Kidney epithelial cell (primary cell): ENCODE results near the gene BRD1. TPM values are rescaled to one million over a fixed set of nuclear protein-coding genes. Genes with fewer than 3 reads are reported as not detected.

ENCODE experiments used
- DNase-seq: peaks from one replicate; pipeline ENCODE4 v3.0.0-alpha.2; 2010; ENCODE audit warnings: low read depth
- H3K27me3 ChIP-seq: 2 replicates; pipeline ENCODE4 v1.6.0; 2011; ENCODE audit warnings: low read length; ENCODE audit not compliant: control insufficient read depth, insufficient read depth
- H3K36me3 ChIP-seq: 2 replicates; pipeline ENCODE4 v1.5.1; 2011; ENCODE audit warnings: low read length; ENCODE audit not compliant: control insufficient read depth, insufficient read depth
- H3K4me3 ChIP-seq: 2 replicates; pipeline ENCODE4 v1.5.1; 2011; ENCODE audit warnings: low read depth, mild to moderate bottlenecking, control low read depth, low read length
- total RNA-seq: library from RNA; depleted of rRNA; stranded (reverse); fragments of >200 nt; gene quantifications from 2 replicates; pipeline ENCODE4 v1.2.3, GENCODE V29; 2015
- TF ChIP-seq, protein P1 (sequence below): IDR thresholded peaks from 2 replicates; pipeline ENCODE4 v1.5.1; 2011; ENCODE audit warnings: mild to moderate bottlenecking, moderate library complexity, low read length, control low read depth, inconsistent platforms; ENCODE audit not compliant: insufficient read depth, poor library complexity, severe bottlenecking

BRD1 gene
- total RNA-seq, 1 donor from 2014 or later = 37.2 TPM

DNA sequence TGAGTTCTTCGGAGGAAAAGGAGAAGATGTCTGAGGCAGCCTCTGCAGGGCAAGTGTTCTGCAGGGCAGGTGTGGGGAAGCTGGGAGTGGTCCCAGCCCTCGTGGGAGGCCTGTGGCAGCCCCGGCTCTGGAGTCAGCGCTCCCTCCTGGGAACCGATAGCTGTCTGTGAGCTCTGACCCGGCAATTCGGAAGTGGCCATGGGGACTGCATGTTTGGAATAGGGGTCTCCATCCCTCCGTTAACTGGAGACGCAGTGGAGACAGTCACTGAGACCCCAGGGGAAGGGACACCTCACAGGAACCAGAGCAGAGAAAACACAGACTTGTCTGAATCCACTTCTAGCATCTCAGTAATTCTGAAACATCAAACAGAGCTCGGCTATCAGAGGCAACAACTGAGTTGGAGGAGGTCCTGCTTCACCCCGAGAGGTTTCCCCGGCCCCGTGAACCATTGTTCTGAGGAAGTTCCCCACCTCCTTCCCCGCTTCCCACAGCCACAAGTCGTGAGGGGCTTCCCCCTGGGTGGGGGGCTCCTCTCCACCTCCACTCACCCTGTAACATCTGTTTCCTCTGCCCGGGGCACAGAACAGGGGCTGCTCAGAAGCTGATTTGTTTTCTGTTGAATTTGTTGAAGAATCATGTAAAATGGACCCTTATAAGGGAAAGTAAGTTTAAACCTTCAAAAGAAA lies 99.6 kb downstream of the BRD1 start:
- Histone ChIP-seq H3K36me3 (no peaks in the 10 kb centered on the region), H3K4me3 (no peak overlapping the region), H3K27me3 (peaks cover 35% of the 10 kb centered on the region)
- no peak for DNase-seq
- TF ChIP-seq, protein P1, sequence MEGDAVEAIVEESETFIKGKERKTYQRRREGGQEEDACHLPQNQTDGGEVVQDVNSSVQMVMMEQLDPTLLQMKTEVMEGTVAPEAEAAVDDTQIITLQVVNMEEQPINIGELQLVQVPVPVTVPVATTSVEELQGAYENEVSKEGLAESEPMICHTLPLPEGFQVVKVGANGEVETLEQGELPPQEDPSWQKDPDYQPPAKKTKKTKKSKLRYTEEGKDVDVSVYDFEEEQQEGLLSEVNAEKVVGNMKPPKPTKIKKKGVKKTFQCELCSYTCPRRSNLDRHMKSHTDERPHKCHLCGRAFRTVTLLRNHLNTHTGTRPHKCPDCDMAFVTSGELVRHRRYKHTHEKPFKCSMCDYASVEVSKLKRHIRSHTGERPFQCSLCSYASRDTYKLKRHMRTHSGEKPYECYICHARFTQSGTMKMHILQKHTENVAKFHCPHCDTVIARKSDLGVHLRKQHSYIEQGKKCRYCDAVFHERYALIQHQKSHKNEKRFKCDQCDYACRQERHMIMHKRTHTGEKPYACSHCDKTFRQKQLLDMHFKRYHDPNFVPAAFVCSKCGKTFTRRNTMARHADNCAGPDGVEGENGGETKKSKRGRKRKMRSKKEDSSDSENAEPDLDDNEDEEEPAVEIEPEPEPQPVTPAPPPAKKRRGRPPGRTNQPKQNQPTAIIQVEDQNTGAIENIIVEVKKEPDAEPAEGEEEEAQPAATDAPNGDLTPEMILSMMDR = no peak

- no peak for DNase-seq
- H3K36me3 ChIP-seq = no peaks in the 10 kb centered on the region
- peaks cover 35% of the 10 kb centered on the region for H3K27me3 ChIP-seq
- TF ChIP-seq, protein P1 = no peak
- H3K4me3 ChIP-seq = no peak overlapping the region
Observed at GRCh38 chr22:49727191-49727880, 100.3 kb downstream of the BRD1 start.

DNA sequence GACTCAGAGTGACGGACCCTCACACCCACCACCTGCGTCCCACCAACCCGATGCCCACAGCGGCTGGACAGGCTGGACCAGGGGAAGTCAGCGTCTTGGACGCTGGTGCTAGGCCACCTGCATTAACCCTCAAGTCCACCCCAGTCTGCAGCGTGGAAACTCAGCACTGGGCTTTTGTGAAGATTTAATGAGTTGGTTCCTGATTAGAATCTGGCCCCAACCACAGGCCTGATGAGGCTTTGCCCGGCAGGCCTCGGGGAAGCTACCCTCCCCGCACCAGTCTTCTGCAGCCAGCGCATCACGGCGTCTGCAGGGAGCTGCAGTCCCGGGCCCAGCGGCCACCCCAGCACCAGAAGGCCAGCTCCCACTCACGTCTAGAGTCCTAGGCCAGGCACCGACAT lies 101.0 kb downstream of the BRD1 start:
- peaks cover 35% of the 10 kb centered on the region for H3K27me3 ChIP-seq
- no peak overlapping the region for H3K4me3 ChIP-seq
- no peaks in the 10 kb centered on the region for H3K36me3 ChIP-seq
- no peak for DNase-seq
- TF ChIP-seq, protein P1 = no peak

- no peak overlapping the region for H3K4me3 ChIP-seq
- peaks cover 35% of the 10 kb centered on the region for H3K27me3 ChIP-seq
- DNase-seq = no peak
- H3K36me3 ChIP-seq = no peaks in the 10 kb centered on the region
- TF ChIP-seq, protein P1 = no peak
Observed at GRCh38 chr22:49726022-49726681, 101.5 kb downstream of the BRD1 start.

- H3K36me3 ChIP-seq = no peaks in the 10 kb centered on the region
- H3K4me3 ChIP-seq = no peak overlapping the region
- peaks cover 35% of the 10 kb centered on the region for H3K27me3 ChIP-seq
- TF ChIP-seq, protein P1 = no peak
- DNase-seq = no peak
Observed at GRCh38 chr22:49725516-49725915, 102.2 kb downstream of the BRD1 start.
